Smooth muscle cell (in vitro differentiated cells): ENCODE measurements around the gene HOXD9. TPM values are rescaled to one million over a fixed set of nuclear protein-coding genes. Genes with fewer than 3 reads are reported as not detected.

Experiments
- DNase-seq: peaks from one replicate; lab custom pipeline; 2025; ENCODE audit not compliant: unreplicated experiment; lab: John Stamatoyannopoulos, UW
- H2AFZ ChIP-seq: fragments of 200-600 bp; sonication (generic); 2 replicates; pipeline ENCODE4 v1.6.0; 2016; ENCODE audit warnings: antibody characterized with exemption, low read depth, mild to moderate bottlenecking
- H3F3A ChIP-seq: fragments of 200-600 bp; sonication (generic); 2 replicates; pipeline ENCODE4 v1.6.0; 2017; ENCODE audit warnings: antibody characterized with exemption, low read depth
- H3K27ac ChIP-seq: fragments of 200-600 bp; sonication (generic); 2 replicates; pipeline ENCODE4 v1.5.1; 2016; ENCODE audit warnings: low read depth, mild to moderate bottlenecking
- H3K27me3 ChIP-seq: fragments of 200-600 bp; sonication (generic); 2 replicates; pipeline ENCODE4 v1.6.1; 2016; ENCODE audit warnings: low read depth, mild to moderate bottlenecking
- H3K36me3 ChIP-seq: fragments of 200-600 bp; sonication (generic); 2 replicates; pipeline ENCODE4 v1.5.1; 2016; ENCODE audit warnings: low read depth
- H3K4me1 ChIP-seq: fragments of 200-600 bp; sonication (generic); 2 replicates; pipeline ENCODE4 v1.5.1; 2016; ENCODE audit warnings: low read depth
- H3K4me2 ChIP-seq: fragments of 200-600 bp; sonication (generic); 2 replicates; pipeline ENCODE4 v1.6.0; 2016; ENCODE audit warnings: mild to moderate bottlenecking
- H3K4me3 ChIP-seq: fragments of 200-600 bp; sonication (generic); 2 replicates; pipeline ENCODE4 v1.5.1; 2016; ENCODE audit warnings: mild to moderate bottlenecking
- H3K79me2 ChIP-seq: fragments of 200-600 bp; sonication (generic); 2 replicates; pipeline ENCODE4 v1.6.0; 2016; ENCODE audit warnings: low read depth, mild to moderate bottlenecking
- H3K9ac ChIP-seq: fragments of 200-600 bp; sonication (generic); 2 replicates; pipeline ENCODE4 v1.6.0; 2016; ENCODE audit warnings: low read depth
- H3K9me3 ChIP-seq: fragments of 200-600 bp; sonication (generic); replicated peaks from 2 replicates; pipeline ENCODE4 v1.5.1; 2016; ENCODE audit warnings: low read depth
- H4K20me1 ChIP-seq: fragments of 200-600 bp; sonication (generic); 2 replicates; pipeline ENCODE4 v1.6.0; 2016; ENCODE audit warnings: low read depth
- WGBS: methylation state at CpG from one replicate; pipeline ENCODE4 v1.1.7; 2016; ENCODE audit warnings: low lambda C conversion rate; 5-methylcytosine and 5-hydroxymethylcytosine counted together
- polyA plus RNA-seq: library from polyadenylated mRNA; unstranded; fragments of >200 nt; fragmentation: Nextera tagmentation; extraction: Ambion mirVana; gene quantifications from 2 replicates; pipeline ENCODE4 v1.2.1, GENCODE V29; 2016
- total RNA-seq: library from RNA; depleted of rRNA; stranded (reverse); fragments of >200 nt; gene quantifications from 2 replicates; pipeline ENCODE4 v1.2.3, GENCODE V29; 2014
- TF ChIP-seq, protein P1 (sequence below): fragments of 200-600 bp; sonication (generic); IDR thresholded peaks from 2 replicates; pipeline ENCODE4 v1.5.1; 2017; ENCODE audit warnings: borderline replicate concordance, mild to moderate bottlenecking, antibody characterized with exemption; ENCODE audit not compliant: insufficient read depth, poor library complexity, severe bottlenecking

Gene HOXD9
- total and polyA plus RNA-seq, 2 experiments from 2014 or later = 0.49 to 2.2 TPM

DNA sequence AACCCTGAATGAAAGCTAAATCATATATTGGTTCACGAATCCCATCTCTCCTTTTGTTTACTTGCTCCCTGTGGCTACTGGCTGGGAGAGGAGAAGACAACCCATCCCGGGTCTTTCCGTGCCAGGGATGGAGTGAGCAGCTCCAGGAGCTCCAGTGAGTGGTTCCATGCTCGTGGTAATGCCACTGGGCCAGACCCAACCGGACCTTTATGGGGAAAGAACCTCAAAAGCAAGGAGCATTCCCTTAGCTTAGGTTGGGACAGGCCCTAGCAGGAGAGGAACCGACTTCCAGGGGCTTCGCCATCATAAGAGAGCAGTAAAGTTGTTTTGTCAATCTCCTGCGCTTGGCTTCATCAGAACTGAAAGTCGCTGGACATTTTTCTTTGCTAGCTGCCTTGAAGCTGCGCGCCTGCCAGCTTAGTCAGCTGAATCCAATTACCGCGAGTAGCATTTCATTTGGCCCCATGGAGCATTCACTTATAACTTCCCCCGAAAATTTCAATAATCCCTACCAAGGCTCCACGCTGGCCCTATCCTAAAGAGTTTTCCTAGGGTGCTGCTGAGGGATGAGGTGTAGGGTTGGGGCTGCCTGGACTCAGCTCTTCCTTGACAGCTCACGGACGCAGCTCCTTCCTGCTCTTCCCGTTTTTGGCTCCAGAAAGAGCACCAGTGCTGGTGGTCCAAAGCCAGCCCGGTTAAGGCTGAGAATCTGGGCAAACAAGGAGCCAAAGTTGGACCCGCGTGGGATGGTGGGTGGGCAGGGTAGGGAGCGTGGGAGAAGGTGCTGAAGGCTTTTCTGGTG, 39.5 kb downstream of the HOXD9 start:
- H2AFZ ChIP-seq = no peak overlapping the region
- H3K4me1 ChIP-seq = peaks cover 9% of the 10 kb centered on the region
- H3K4me3 ChIP-seq = no peak overlapping the region
- H3K27ac ChIP-seq = no peak overlapping the region
- no peaks in the 10 kb centered on the region for H3K79me2 ChIP-seq
- peaks cover 4% of the 10 kb centered on the region for H4K20me1 ChIP-seq
- WGBS = 10% methylated on average over 21 of the region's 22 CpGs
- peak overlapping the region; percentile 67 for H3K4me2 ChIP-seq
- no peaks in the 10 kb centered on the region for H3K9me3 ChIP-seq
- peaks cover 100% of the 10 kb centered on the region for H3K27me3 ChIP-seq
- TF ChIP-seq, protein P1, sequence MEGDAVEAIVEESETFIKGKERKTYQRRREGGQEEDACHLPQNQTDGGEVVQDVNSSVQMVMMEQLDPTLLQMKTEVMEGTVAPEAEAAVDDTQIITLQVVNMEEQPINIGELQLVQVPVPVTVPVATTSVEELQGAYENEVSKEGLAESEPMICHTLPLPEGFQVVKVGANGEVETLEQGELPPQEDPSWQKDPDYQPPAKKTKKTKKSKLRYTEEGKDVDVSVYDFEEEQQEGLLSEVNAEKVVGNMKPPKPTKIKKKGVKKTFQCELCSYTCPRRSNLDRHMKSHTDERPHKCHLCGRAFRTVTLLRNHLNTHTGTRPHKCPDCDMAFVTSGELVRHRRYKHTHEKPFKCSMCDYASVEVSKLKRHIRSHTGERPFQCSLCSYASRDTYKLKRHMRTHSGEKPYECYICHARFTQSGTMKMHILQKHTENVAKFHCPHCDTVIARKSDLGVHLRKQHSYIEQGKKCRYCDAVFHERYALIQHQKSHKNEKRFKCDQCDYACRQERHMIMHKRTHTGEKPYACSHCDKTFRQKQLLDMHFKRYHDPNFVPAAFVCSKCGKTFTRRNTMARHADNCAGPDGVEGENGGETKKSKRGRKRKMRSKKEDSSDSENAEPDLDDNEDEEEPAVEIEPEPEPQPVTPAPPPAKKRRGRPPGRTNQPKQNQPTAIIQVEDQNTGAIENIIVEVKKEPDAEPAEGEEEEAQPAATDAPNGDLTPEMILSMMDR = no peak
- no peaks in the 10 kb centered on the region for H3K36me3 ChIP-seq
- no peaks in the 10 kb centered on the region for H3F3A ChIP-seq
- no peak for DNase-seq
- H3K9ac ChIP-seq = no peak overlapping the region

DNA sequence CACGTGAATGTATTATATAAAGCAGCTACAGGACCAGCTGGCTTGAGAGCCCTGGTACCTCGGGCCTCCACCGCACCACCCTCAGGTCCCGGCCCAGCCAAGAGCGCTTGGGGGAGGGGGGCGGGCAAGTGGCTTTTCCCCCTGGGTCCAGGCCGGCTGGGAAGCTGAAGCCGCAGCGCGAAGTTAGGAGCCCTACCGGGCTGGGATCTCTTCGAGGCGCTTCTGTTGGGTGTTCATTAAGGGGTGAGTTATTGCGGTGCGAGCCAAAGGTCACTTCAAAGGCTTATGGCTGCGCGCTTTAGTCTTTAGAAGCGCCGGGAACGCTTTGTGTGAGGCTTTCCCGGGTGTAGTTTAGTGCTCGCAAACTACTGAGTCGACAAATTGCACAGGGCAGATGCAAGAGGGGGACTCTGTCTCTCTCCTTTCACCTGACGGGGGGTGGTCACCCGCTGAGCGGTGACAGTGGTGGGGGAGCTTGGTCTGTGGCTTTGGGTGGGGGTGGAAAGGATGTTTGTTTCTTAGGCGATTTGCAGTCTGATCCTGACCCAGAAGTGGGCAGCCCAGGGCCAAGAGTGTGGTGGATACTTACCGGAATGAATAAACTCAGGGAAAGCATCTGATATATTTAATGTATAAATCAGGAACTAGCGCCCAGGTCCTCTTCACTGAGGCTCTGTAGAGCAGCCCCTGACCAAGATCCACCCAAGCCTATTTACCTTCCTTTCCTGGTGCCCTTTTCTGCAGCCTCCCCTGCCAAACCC, 40.6 kb downstream of the HOXD9 start:
- Histone ChIP-seq H3K9ac (no peak overlapping the region), H4K20me1 (peaks cover under 1% of the 10 kb centered on the region), H3K9me3 (no peaks in the 10 kb centered on the region), H3K79me2 (no peaks in the 10 kb centered on the region), H3K4me2 (no peak overlapping the region), H3K36me3 (no peaks in the 10 kb centered on the region), H3K4me3 (no peak overlapping the region), H3K4me1 (no peaks in the 10 kb centered on the region), H3K27ac (no peak overlapping the region), H3K27me3 (peaks cover 100% of the 10 kb centered on the region), H2AFZ (no peak overlapping the region), H3F3A (no peaks in the 10 kb centered on the region)
- TF ChIP-seq, protein P1 = no peak
- no peak for DNase-seq
- 6% methylated on average over 29 of the region's 29 CpGs for WGBS

DNA sequence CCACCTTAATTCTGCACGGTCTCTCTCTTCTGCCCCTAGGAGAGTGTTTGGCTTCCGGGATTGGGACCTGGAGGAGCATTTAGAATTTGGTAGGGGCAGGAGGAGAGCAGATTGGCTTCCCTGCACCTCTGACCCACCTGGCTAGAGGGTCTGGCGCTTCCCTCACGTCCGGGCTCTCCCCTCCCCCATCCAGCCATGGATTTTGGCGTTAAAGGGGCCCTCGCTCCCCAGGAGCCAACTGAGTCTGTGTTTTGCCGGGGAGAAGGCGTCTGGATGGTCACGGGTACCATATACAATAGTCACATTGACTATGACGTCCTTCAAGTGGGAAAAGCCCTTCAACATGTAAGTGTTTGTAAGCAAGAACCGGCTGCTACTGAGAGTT, 41.1 kb downstream of the HOXD9 start:
- 6% methylated on average over 12 of the region's 12 CpGs for WGBS
- Histone ChIP-seq H3K36me3 (no peaks in the 10 kb centered on the region), H3K27ac (no peak overlapping the region), H3K4me1 (no peaks in the 10 kb centered on the region), H3K27me3 (peaks cover 100% of the 10 kb centered on the region), H3F3A (no peaks in the 10 kb centered on the region), H3K4me2 (no peak overlapping the region), H4K20me1 (no peaks in the 10 kb centered on the region), H2AFZ (no peak overlapping the region), H3K4me3 (no peak overlapping the region), H3K79me2 (no peaks in the 10 kb centered on the region), H3K9me3 (no peaks in the 10 kb centered on the region), H3K9ac (no peak overlapping the region)
- no peak for DNase-seq
- TF ChIP-seq, protein P1 = no peak
